HG03571 (cell line): ENCODE measurements around the gene INTS11.

Source experiments
- ATAC-seq: cut with Tn5 transposase; IDR thresholded peaks from one replicate; pipeline ENCODE4 v1.9.1; 2021; ENCODE audit not compliant: unreplicated experiment

Gene INTS11

DNA sequence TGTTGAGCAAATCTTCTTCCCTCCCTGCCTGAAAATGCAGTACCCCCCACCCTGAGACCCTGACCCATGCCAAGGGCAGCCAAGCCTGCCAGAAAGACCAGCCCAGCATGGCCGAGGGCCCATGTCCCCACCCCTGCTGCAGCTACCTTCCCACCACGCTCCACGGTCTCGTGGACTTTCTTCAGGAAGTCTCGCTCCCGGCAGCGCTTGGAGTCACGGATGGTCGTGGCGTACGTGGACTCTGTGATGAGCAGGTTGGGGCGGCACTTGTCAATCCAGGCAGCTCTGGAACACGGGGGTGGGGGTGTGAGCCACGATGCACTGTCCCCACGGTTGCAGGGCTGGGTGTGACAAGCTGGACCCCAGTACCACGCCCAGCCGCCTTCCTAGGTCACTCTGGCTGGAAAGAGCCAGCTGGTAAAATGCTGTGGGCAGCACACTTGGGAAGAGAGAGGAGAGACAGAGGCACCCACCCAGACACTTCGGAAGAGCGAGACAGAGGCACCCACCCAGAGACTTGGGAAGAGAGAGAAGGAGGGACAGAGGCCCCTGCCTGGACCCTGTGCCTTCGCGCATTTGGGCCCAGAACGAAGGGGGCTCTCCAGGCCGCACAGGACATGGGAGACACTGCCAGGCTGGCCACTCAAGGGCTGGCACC, 9.7 kb downstream of the INTS11 start:
- no peak for ATAC-seq

DNA sequence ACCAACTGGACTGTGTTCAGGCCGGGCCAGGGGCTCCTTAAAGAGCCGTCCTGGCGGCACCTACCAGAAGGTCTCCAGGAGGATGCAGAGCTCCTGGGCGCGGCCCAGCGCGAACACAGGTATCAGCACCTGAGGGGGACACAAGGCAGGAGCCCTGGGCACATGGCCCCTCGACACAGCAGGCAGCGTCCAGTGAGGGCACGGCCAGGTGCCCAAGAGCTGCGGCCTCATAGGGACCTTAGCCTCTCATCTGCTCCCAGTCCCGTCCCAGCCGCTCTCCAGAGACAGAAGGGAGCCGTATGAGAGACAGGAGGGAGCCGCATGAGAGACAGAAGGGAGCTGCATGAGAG, 10.2 kb downstream of the INTS11 start:
- ATAC-seq: no peak

DNA sequence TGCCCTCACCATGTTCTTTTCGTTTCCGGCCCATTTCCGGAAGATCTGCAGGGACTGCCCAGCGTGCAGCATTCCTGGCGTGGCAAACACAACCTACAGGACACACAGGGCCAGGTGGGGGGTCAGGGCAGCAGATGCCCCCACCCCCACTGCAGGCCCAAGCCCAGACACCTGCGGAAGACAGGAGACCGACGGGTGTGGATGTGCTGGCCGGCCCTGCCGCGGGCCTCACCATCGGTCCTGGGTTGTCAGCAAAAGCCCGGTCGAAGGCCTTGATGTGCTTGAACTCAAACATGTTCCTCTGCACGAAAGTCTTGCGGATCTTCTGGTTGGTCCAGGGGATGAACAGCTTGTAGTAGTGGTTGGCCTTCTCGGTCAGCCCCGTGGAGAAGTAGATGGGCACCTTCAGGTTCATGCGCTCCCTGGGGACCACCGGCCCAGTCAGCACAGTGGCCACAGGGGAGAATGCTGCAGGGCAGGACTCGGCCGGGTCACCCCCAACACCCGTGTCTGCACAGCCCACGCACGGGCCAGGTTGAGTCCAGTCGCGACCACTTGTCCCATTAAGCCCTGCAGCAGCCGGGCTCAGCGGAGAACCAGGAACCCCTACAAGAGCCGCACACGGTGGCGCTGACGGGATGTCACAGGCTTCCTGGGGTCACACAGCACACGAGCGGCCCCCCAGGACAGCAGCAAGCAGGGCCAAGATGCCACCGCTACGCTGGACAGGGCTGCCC, 10.8 kb downstream of the INTS11 start:
- ATAC-seq: no peak

DNA sequence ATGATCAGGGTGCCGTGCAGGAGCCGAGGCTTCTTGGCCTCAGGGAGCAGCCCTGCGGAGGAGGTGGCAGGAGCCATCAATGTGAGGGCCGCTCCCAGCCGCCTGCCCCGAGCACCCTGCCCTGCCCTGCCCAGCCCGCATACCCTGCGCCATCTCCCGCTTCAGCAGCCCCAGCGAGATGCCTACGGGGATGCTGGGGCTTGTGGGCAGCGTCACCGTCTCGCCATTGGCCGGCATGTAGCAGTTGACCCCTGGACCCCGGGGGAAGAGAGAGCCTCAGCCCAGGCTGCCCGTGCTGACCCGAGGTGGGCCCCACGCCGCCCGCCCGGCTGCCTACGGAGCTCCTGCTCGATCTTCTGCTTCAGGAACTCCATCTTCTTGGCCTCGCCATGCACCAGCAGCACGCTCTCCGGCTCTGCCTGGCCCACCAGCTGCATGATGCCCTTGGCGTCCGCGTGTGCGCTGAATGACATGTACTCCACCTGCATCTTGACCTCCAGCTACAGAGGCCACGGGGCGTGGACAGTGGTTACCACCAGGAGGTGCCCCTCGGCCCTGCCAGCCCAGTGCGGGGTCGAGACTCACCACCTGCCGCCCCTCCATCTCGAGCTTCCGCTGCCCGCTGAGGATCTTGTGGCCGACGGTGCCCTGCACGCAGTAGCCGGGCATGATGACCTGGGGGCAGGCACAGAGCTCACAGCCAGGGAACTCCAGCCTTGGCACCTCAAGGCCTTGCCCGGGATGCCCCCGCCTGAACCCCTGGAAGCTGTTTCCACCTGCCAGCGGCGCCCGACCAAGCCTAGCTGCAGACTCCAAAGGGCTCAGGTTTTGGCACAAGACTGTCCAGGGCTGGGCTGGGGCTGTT, 11.8 kb downstream of the INTS11 start:
- no peak for ATAC-seq

DNA sequence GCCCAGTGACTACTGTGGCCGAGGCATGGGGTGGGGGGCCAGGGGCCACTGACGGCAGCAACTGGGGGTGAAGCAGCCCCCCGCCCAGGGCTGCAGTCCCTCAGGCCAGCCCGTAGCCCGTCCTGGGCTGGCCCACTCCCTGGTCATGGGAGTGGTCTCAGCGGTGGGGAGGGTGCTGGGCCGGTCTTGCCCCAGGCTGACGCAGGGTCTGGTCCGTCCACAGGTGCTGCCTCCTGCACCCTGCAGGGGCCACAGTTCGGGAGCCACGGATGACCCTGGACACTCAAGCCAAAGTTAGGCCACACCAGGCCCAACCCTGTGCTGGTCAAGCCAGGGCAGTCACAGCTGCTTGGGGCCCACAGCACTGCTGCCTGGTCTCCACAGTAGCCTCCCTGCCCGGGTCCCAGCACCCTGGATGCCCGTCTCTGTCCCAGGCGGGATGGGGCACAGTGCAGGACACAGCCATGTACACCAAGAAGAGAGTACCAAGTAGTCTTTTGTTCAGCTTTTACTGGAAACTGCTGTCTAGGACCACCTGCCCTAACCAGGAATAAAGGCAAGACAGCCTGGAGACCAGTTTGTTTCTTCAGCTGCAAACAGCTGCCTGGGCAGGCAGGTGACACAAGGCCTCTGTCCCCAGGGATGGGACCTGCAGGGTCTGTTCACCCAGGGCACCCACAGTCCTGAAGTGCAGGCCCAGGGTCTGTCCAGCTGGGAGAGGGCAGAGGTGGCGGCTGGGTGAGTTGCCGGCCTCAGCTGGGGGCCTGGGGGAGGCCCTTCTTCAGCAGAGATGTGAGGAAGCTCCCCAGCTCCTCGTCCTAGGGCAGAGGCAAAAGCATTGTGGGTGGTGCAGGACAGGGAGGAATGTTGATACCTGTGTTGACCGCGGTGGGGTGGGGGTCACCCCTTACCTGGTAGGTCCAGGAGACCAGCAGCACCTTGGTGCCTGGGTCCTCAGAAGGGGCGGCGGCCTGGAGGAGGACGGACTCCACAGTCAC, 13.1 kb downstream of the INTS11 start:
- no peak for ATAC-seq

DNA sequence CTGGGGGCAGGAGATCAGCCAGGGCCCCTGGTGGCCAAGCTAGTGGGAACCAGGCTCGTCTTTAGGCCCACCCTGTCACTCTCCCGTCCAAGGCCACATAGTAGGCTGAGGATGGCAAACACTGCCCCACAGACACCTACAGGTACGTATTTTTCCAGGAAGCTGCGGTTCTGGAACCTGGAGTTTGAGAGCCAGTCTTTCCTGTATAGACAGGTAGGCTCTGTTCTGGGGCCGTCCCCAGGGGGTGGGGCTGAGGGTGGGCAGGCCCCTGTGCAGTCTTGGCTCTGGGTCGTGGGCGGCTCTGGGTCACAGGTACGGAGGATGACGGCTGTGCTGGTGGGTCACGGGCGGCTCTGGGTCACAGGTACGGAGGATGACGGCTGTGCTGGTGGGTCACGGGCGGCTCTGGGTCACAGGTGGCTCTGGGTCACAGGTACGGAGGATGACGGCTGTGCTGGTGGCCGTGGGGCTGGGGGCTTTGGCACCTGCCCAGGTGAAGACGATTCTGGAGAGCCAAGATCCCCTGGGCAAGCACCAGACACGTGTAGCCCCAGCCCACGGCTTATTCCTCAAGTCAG, 13.9 kb downstream of the INTS11 start:
- no peak for ATAC-seq

DNA sequence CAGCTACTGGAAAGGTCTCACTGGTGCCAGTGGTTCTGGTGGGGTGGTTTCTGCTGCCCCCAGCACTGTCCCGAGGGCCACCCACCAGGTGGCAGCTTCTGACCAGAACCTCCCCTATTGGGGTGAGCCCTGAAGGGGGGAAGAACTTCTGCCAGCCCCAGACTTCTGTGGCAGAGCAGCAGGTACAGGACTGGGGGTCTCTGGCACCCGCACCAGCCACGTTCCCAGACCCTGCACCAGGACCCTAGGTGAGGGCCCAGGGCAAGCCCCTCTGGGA, 14.4 kb downstream of the INTS11 start:
- no peak for ATAC-seq

DNA sequence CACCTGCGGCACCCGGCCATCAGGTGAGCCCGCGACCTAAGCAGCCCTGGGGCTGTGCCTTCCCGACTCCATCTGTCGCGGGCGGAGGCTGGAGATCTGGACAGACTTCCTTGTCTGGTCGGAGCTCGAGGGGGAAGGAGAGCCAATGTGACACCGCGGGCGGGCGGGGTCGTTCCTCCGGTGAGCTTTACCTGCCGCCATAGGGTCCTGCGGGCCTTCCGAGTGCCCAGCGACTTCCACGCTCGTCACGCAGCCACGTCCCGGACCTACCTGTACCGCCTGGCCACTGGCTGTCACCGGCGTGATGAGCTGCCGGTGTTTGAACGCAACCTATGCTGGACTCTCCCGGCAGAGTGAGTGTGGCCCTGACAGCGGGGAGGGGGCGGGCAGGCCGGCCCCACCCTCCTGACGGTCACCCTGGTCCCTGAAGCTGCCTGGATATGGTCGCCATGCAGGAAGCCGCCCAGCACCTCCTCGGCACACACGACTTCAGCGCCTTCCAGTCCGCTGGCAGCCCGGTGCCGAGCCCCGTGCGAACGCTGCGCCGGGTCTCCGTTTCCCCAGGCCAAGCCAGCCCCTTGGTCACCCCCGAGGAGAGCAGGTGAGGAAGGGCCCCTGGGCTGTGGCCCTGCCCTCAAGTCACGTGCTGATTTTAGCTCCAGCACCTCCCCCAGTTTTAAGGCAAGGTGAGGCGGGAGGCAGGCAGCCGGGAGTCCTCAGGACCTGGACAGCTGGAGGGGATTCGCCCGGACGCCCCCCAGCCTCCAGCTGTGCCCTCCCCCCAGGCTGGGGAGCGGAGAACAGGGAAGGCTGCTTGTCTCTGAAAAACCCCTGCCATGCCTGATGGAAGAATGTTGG, 15.0 kb downstream of the INTS11 start:
- no peak for ATAC-seq

DNA sequence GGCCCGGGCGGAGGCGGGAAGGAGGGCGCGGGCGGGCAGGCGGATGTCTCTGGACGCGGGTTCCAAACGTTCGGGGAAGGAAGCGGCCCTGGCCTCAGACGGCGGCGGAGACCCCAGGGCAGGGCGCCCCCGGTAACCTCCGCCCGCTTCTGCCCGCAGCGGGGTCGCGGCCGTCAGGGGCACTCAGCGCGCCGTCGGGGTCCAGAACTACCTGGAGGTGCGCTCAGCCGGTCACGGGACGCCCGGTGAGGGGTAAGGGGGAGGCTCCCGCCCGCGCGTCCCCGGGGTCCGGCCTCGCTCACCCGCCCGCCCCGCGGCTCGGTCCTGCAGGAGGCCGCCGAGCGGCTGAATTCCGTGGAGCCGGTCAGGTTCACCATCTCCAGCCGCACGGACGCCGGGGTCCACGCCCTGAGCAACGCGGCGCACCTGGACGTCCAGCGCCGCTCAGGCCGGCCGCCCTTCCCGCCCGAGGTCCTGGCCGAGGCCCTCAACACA, 15.7 kb downstream of the INTS11 start:
- peak; percentile 6 for ATAC-seq

DNA sequence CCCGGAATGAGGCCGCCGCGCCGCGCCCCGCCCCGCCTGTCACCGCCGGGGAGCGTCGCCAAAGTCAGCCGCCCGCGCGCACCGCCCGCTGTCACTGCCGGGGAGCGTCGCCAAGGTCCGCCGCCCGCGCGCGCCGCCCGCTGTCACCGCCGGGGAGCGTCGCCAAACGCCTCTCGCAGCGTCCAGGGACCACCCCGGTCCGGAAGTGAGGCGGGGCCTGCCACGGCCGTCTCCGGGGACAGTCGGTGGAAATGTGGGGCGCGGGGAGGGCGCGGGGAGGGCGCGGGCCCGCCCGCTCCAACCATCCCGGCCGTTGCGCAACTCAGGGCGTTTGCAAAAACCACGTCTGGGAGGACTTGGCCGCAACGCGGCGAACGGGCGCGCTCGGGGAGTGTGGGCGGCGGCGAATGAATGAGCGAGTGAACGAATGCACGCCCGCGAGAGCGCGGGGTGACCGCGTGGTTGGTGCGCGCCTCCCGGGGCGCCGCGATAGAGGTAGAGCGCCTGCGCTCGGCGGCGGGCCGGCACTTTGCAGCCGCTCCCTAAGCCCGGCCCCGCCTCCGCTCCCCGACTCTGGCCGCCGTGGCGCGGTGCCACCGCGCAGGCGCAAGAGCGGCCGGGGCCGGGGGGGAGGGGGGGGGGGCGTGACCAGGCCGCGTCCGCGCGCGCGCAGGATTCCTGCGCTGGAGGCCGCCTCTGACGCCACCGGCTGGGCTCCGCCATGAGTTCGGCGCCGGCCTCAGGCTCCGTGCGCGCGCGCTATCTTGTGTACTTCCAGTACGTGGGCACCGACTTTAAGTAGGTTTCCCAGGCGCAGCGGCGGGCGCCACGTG, 16.3 kb downstream of the INTS11 start, which contains the start of the genes ACAP3 and PUSL1:
ACAP3 (minus strand) TSS at position 8 of the 833 bp plus-strand sequence. CDS start 115 bp downstream, outside the sequence.
PUSL1 (plus strand) TSS at position 675 of the 833 bp plus-strand sequence; CDS start at position 722, 47 bp downstream.
- ATAC-seq: peak; percentile 49

DNA sequence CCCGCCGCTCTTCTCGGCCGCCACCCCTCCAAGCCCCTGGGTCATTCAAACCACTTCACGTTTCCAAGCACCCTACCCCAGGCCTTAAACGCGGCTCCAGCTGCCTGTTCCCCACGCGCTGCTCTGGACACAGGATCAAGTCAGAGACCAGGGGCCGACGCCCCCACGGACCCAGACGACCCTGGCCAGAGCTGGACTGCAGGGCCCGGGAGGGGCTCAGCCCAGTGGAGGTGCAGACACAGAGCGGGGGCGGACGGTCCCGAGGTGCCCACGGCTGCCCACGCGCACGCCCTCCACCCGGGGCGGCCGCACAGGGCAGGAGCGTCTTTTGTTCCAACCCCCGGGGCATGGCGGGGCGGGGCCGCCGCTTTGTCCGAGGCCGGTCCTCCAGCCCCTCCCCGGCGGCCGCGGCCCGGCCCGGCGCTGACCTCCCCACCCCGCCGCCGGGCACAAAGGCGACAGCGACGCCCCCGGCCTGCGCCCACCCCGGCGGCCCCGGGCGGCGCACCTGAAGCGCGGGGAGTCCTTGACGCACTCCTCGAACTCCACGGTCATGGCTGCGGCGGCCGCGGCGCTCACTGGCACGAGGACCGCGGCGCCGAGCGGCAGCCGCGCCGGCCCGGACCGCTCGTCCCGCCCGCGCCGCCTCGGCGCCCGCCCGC, 17.1 kb downstream of the INTS11 start:
- peak; percentile 6 for ATAC-seq

DNA sequence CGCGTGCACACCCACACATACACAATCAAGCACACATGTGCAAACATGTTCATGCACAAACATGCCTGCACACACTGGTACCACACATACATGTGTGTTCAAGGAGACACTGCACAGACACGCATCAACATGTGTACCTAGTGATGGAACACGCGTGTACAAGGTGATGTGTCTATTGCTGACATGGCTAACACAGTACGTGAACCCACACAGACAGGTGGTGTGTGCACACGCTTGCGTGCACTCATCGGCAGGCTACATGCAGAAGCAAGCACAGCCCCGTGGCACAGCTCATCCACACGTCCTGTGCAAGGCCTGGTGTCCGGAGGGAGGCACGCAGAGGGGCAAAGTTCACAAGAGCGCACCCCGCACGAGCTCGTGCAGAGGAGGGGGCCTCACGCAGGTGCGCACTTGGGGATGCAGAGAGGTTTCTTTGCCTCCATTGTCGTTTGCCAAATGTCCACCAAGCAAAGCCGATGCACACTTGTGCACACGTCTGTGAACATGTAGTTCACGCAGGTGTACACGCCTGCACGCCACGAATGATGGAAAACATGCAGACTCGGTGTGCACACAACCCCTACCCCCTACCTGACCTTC, 17.7 kb downstream of the INTS11 start:
- ATAC-seq: no peak

DNA sequence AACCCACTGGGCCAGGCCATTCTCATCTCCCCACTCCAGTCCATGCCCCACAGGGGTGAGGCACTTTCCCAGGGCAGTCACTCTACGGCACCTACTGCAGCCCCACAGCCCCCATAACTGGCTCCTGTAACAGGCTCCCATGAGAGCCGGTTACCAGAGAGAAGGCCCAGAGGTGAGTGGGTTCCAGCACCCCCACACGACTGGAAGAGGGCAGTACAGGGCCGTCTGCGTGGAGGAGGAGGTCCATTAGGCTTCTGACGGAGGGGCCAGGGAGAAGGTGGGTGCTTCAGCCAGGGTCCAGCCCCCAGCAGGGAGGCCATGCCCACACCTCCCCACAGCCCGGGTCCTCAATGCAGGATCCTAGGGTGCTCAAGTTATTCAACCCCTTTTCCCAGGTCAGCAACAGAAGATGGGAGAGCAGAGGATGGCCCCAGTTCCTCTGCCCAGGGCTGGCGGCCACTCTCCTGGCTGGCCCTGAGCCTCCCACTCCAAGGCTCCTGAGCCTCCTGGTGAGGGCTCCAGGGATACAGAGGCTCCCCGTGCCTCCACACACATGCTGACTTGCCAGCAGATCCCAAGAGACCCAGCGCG, 18.3 kb downstream of the INTS11 start:
- ATAC-seq: no peak

DNA sequence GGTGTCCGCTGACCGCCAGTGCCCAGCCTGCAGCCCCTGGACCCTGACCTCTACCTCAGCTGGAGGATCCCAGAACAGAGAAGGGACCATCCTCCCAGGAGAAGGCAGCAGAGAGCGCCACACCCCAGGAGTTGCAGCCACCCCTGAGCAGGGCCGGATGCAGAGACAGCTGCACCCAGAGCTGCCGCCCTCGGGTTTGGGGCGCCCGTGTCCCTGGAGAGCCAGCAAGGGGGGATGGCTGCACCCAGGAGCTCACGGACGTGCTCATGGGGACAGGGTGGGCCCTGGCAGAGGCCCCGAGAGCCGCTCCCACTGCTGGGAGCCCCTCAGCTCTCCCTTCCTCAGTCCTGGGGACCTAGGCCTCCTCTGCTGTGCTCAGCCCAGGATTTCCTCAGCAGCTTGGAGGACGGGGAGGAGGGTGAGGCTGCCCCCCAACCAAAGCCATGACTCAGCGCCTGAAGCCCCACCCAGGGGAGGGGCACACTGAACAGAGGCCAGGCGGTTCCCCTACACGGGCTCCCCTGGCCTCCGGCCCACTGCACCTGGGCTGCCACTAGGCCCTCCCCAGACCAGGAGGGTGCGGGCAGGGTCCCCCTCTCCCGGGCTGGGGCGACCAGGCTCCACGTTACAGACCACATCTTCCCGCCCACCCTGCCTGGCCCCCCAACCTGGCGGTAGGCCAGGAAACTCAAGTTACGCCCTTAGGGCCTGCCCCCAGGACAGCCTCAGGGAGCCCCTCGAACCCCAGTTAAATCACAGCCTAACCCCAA, 19.0 kb downstream of the INTS11 start:
- ATAC-seq: no peak

DNA sequence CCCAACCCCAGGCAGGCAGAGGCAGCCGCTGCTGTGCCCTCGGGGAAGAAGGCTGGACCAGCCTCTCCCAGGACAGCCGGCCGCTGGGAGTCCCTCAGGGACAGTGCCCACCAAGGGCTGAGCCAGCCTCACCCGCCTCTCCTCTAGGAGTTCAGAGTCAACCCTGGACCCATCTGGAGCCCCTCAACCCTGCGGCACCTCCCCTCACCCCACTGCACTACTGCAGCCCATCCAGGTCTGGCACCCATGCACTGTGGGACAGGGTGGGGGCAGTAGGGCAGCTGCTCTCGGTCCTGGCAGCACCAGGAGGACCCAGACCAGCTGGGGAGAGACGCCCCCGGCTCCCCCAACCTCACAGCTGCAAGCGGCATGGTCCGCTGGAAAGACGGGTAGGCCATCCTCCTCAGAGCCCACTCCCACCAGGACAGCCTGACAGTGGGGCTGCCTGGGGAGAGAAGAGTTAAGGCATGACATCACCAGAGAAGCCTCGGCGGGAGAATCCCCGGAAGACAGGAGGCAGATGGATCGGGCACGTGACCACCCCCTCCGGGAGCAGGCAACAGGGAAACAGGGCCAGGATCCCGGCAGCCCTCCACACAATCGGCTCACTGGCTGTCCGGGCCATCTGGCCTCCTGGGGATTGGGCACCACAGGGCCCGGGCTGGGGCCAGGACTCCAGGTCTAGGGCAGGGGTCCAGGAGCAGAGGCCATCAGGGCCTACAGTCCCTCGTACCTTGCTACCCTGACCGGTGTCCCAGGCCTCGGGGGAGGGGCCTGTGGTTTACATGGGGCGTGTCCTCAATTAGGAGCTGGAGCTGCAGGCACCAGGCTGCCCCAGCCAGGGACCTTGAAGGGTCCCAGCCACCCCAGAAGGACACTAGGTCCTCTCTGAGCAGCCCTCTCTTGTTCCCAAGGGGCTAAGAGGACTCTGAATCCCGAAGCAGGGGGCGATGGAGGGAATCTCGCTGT, 19.8 kb downstream of the INTS11 start:
- ATAC-seq: no peak
